Small intestine (tissue), 16 donors: ENCODE measurements around the gene MYBBP1A. TPM values are rescaled to one million over a fixed set of nuclear protein-coding genes. Genes with fewer than 3 reads are reported as not detected.
"Not testable (repeated sequence)": the region's sequence is repeated elsewhere in the genome, so short reads cannot be mapped to it uniquely, and the experiment has no call there.

ENCODE experiments used
- DNase-seq, 2 donors: peaks; one replicate each; pipeline versions ENCODE4 v3.0.0 to v3.0.0-alpha.2; 2013
- FAIRE-seq: peaks from 2 replicates; lab custom pipeline; 2012; peaks lifted over from hg19 to GRCh38; lab: Jason Lieb, UNC
- H3K27ac ChIP-seq, 3 donors: one replicate each; pipeline ENCODE4 v1.5.1; 2013; ENCODE audit warnings: low read length in 2 of 3, mild to moderate bottlenecking in 2 of 3, control low read depth in 1 of 3, inconsistent platforms in 1 of 3, low read depth in 1 of 3, moderate library complexity in 1 of 3
- H3K27me3 ChIP-seq, 3 donors: one replicate each; pipeline ENCODE4 v1.6.1; 2013; ENCODE audit warnings: low read length in 3 of 3, inconsistent platforms in 1 of 3; ENCODE audit not compliant: control insufficient read depth in 3 of 3, insufficient read depth in 3 of 3
- H3K36me3 ChIP-seq, 3 donors: one replicate each; pipeline ENCODE4 v1.6.1; 2013; ENCODE audit warnings: low read length in 3 of 3, inconsistent platforms in 1 of 3, low read depth in 1 of 3, mild to moderate bottlenecking in 1 of 3, moderate library complexity in 1 of 3; ENCODE audit not compliant: control insufficient read depth in 3 of 3, insufficient read depth in 2 of 3
- H3K4me1 ChIP-seq, 3 donors: one replicate each; pipeline ENCODE4 v1.6.1; 2013; ENCODE audit warnings: low read length in 2 of 3, inconsistent platforms in 1 of 3, low read depth in 1 of 3, mild to moderate bottlenecking in 1 of 3, moderate library complexity in 1 of 3; ENCODE audit not compliant: control insufficient read depth in 3 of 3, insufficient read depth in 2 of 3
- H3K4me3 ChIP-seq, 3 donors: one replicate each; pipeline ENCODE4 v1.5.1; 2013; ENCODE audit warnings: low read length in 3 of 3, control low read depth in 1 of 3, inconsistent platforms in 1 of 3, low read depth in 1 of 3, mild to moderate bottlenecking in 1 of 3, moderate library complexity in 1 of 3
- H3K9me3 ChIP-seq, 2 donors: one replicate each; pipeline ENCODE4 v1.6.1; 2013; ENCODE audit warnings: low read depth in 1 of 2, low read length in 1 of 2; ENCODE audit not compliant: control insufficient read depth in 2 of 2, insufficient read depth in 1 of 2
- WGBS, 3 donors: extraction: QIAGEN DNeasy Blood & Tissue Kit; methylation state at CpG; one replicate each; pipeline ENCODE4 v1.1.7; 2013; 5-methylcytosine and 5-hydroxymethylcytosine counted together
- long read RNA-seq, 10 donors: transcript quantifications; one replicate each; lab custom pipeline, GENCODE V29; 2026
- polyA plus RNA-seq, 4 donors: library from polyadenylated mRNA; stranded (reverse) in 3 of 4; unstranded in 1 of 4; fragments of 200-250 nt in 3 of 4; fragments of 120-200 nt in 1 of 4; gene quantifications; one replicate each; pipeline versions ENCODE4 v1.2.1 to v1.2.3, GENCODE V29; 2013
- donor health status: healthy with polysubstance abuse.
- donor health status: control.
- donor health status: control.
- donor health status: Bipolar disorder and iron deficiency.
- donor health status: healthy.

Gene MYBBP1A, protein sequence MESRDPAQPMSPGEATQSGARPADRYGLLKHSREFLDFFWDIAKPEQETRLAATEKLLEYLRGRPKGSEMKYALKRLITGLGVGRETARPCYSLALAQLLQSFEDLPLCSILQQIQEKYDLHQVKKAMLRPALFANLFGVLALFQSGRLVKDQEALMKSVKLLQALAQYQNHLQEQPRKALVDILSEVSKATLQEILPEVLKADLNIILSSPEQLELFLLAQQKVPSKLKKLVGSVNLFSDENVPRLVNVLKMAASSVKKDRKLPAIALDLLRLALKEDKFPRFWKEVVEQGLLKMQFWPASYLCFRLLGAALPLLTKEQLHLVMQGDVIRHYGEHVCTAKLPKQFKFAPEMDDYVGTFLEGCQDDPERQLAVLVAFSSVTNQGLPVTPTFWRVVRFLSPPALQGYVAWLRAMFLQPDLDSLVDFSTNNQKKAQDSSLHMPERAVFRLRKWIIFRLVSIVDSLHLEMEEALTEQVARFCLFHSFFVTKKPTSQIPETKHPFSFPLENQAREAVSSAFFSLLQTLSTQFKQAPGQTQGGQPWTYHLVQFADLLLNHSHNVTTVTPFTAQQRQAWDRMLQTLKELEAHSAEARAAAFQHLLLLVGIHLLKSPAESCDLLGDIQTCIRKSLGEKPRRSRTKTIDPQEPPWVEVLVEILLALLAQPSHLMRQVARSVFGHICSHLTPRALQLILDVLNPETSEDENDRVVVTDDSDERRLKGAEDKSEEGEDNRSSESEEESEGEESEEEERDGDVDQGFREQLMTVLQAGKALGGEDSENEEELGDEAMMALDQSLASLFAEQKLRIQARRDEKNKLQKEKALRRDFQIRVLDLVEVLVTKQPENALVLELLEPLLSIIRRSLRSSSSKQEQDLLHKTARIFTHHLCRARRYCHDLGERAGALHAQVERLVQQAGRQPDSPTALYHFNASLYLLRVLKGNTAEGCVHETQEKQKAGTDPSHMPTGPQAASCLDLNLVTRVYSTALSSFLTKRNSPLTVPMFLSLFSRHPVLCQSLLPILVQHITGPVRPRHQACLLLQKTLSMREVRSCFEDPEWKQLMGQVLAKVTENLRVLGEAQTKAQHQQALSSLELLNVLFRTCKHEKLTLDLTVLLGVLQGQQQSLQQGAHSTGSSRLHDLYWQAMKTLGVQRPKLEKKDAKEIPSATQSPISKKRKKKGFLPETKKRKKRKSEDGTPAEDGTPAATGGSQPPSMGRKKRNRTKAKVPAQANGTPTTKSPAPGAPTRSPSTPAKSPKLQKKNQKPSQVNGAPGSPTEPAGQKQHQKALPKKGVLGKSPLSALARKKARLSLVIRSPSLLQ (N-terminal part only)
- polyA plus RNA-seq = 10 to 100 TPM; 15.0 to 43.5 (median 25.1) TPM
- long read RNA-seq, donor 1 = 0 reads
- long read RNA-seq, donor 2, partial matches to known transcripts = 0 of 2 reads
- long read RNA-seq, donor 2, other reads (novel, unspliced or antisense) = 0 of 2 reads
- long read RNA-seq, donor 3, partial matches to known transcripts = 14 of 18 reads
- long read RNA-seq, donor 3, other reads (novel, unspliced or antisense) = 0 of 18 reads
- long read RNA-seq, donor 4 = 0 reads
- long read RNA-seq, donor 5, partial matches to known transcripts = 0 of 1 reads
- long read RNA-seq, donor 5, other reads (novel, unspliced or antisense) = 0 of 1 reads
- long read RNA-seq, donor 6 = 0 reads
- long read RNA-seq, donor 7, full-length matches to known transcripts = 3 of 3 reads
- long read RNA-seq, donor 7, partial matches to known transcripts = 0 of 3 reads
- long read RNA-seq, donor 7, other reads (novel, unspliced or antisense) = 0 of 3 reads
- long read RNA-seq, donor 8 = 0 reads
- long read RNA-seq, donor 9 = 0 reads
- long read RNA-seq, donor 10, partial matches to known transcripts = 0 of 1 reads
- long read RNA-seq, donor 10, other reads (novel, unspliced or antisense) = 0 of 1 reads

DNA sequence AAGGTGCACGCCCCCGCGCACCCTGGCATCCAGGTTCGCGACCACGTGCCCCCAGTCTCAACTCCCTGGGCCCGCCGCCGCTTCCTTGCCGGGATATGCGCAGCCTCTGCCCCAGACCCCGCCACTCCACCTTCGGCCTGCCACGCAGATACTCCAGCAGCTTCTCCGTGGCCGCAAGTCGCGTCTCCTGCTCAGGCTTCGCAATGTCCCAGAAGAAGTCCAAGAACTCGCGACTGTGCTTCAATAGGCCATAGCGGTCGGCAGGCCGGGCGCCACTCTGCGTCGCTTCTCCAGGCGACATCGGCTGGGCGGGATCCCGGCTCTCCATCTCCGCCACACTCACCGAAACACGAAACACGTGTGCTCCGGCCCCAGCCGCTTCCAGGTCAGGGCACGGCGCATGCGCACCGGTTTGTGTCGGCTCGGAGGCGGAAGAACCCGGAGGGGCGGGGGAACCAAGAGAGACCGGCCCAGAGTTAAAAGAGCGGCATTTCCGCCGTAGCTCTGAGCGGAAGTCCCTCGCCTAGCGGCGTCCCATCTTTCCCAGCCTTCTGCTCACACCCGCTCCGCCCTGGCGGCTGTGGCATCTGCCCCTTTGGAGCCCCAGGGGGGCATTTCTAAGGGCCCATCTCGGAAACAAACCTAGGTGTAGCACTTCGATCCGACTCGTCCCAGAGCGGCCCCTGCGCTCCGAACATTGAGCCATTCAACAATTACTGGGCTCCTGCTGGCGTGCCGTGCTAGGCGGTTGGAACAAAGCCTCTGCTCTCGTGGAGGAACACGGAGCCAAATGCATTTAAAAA lies at the start of gene MYBBP1A:
TSS of gene MYBBP1A (minus strand) at position 388 of the 803 bp plus-strand sequence. CDS start at position 328, 60 bp downstream.
- H3K4me3 ChIP-seq = peak within 1 kb of the TSS; percentile 62 to 88 (median 68)
- 0 to 1% (median 0%) methylated on average over 68 to 69 of the region's 69 CpGs for WGBS, 3 donors

DNA sequence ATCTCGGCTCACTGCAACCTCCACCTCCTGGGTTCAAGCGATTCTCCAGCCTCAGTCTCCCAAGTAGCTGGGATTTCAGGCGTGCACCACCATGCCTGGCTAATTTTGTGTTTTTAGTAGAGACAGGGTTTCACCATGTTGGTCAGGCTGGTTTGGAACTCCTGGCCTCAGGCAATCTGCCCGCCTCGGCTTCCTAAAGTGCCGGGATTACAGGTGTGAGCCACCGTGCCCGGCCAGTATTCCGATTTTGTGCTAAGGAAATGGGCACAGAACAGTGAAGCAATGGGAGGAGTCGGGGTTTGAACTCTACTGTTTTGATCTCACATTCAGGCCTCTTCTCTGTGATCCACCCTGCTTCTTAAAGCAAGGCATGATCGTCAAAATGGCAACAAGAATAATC lies 49.6 kb upstream of the MYBBP1A start:
- Histone ChIP-seq H3K36me3 (peaks cover 0 to 19% (median 0%) of the 10 kb centered on the region in 3 donors), H3K4me1 (peaks cover 0 to 48% (median 4%) of the 10 kb centered on the region in 3 donors)
- DNase-seq, H3K27ac ChIP-seq, FAIRE-seq, H3K4me3 ChIP-seq, H3K9me3 ChIP-seq, H3K27me3 ChIP-seq: not testable (repeated sequence)
- WGBS, 3 donors = 89 to 94% (median 91%) methylated on average over 11 of the region's 11 CpGs

More for the DNA sequence above, at the start of gene MYBBP1A:
- H3K9me3 ChIP-seq = no peaks in the 10 kb centered on the region
- H3K27me3 ChIP-seq = no peaks in the 10 kb centered on the region
- peak within 1 kb of the TSS; percentile 76 to 85 (median 77) for H3K27ac ChIP-seq
- peaks cover 9 to 41% (median 19%) of the 10 kb centered on the region in 3 donors for H3K36me3 ChIP-seq
- peaks cover 4 to 25% (median 8%) of the 10 kb centered on the region in 3 donors for H3K4me1 ChIP-seq
- FAIRE-seq (no peak), DNase-seq (peak; percentile 97 to 98)

DNA sequence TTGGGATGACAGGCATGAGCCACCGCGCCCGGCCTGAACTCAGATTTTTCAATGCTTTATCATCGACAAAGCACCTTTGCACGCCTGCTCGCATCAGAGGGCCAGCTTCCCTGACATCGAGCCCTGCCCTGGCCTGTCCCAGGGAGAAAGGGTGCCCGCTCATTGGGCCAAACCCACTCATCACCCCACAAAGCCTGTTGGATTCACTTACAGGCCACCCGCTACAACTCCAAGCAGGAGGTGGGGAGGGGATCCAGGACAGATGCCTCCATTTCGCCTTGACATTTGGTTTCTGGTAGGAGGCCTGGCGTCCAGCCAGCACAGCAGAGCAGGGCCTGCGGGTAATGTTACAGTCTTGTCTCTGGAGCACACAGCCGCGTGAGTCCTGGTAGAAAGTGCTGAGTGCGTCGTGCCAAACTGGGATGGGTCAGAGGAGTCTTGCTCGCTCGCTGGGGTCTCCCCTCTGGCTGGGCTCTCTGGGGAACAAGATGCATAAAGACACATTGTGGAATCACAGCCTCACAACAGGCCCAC lies 49.0 kb upstream of the MYBBP1A start:
- Histone ChIP-seq H3K36me3 (peaks cover 0 to 23% (median 0%) of the 10 kb centered on the region in 3 donors), H3K27ac (peak overlapping the region in 1 of 3 donors; percentile 27), H3K9me3 (no peaks in the 10 kb centered on the region), H3K4me1 (peaks cover 0 to 48% (median 4%) of the 10 kb centered on the region in 3 donors), H3K27me3 (no peaks in the 10 kb centered on the region), H3K4me3 (no peak overlapping the region)
- FAIRE-seq (no peak), DNase-seq (peak in 1 of 2 donors; percentile 33)
- 76 to 83% (median 78%) methylated on average over 18 of the region's 18 CpGs for WGBS, 3 donors

DNA sequence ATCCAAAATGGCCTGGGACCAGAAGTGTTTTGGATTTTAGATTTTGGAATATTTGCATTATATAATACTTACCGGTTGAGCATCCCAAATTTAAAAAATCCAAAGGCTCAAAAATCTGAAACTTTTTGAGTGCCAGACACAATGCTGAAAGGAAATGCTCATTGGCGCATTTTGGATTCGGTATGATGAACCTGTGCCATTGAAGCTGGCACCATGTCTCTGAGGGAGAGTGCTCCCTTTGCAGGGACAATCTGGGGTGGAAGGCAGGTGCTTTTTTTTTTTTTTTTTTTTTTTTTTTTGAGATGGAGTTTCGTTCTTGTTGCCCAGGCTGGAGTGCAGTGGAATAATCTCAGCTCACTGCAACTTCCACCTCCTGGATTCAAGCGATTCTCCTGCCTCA lies 46.9 kb upstream of the MYBBP1A start:
- H3K4me3 ChIP-seq = no peak overlapping the region
- 86 to 92% (median 89%) methylated on average over 5 of the region's 5 CpGs for WGBS, 3 donors
- H3K4me1 ChIP-seq = peaks cover 0 to 32% (median 1%) of the 10 kb centered on the region in 3 donors
- peaks cover 0 to 32% (median 0%) of the 10 kb centered on the region in 3 donors for H3K36me3 ChIP-seq
- DNase-seq (no peak), FAIRE-seq (no peak)
- no peak overlapping the region for H3K27ac ChIP-seq
- H3K27me3 ChIP-seq = no peaks in the 10 kb centered on the region
- no peaks in the 10 kb centered on the region for H3K9me3 ChIP-seq

DNA sequence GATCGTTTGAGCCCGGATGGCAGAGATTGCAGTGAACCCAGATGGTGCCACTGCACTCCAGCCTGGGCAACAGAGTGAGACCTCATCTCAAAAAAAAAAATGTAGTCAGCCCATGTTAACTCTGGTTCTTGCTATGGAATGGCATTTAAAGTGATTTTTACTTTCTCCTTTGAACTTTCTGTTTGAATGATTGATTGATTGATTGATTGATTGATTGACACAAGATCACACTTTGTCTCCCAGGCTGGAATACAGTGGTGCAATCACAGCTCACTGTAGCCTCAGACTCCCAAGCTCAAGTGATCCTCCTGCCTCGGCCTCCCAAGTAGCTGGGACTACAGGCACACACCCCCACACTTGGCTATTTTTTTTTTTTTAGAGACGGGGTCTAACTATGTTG lies 46.1 kb upstream of the MYBBP1A start:
- Histone ChIP-seq H3K27me3 (no peaks in the 10 kb centered on the region), H3K4me1 (peaks cover 0 to 28% (median 0%) of the 10 kb centered on the region in 3 donors), H3K36me3 (peaks cover 0 to 39% (median 0%) of the 10 kb centered on the region in 3 donors), H3K4me3 (no peak overlapping the region), H3K9me3 (no peaks in the 10 kb centered on the region), H3K27ac (no peak overlapping the region)
- DNase-seq = no peak
- no peak for FAIRE-seq
- 91 to 95% (median 95%) methylated on average over 4 of the region's 4 CpGs for WGBS, 3 donors

DNA sequence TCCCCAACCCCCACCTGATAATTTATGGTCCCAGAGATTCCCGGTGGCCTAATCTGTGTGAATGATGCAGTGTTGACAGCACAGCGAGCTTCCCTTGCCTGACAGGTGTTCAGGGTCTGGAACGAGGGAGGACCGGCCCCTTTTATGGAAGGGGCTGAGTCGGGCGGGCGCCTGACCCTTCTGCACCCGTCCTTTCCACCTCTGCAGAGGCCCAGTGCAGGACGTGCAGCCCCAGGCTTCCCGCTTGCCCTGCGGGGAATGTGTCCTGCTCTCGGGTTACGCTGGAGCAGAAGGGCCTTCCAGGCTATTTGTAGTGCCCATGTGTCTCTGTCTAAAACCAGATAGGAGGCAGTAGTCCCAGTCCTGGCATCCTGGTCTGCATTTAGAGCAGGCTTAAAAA lies 45.4 kb upstream of the MYBBP1A start:
- peak in 1 of 2 donors; percentile 71 for DNase-seq

More for the DNA sequence above, 45.4 kb upstream of the MYBBP1A start:
- H3K9me3 ChIP-seq = no peaks in the 10 kb centered on the region
- peaks cover 0 to 26% (median 0%) of the 10 kb centered on the region in 3 donors for H3K4me1 ChIP-seq
- H3K4me3 ChIP-seq = no peak overlapping the region
- no peaks in the 10 kb centered on the region for H3K27me3 ChIP-seq
- H3K27ac ChIP-seq = peak overlapping the region in 1 of 3 donors; percentile 55
- H3K36me3 ChIP-seq = peaks cover 0 to 39% (median 0%) of the 10 kb centered on the region in 3 donors
- WGBS, 3 donors = 34 to 62% (median 38%) methylated on average over 13 of the region's 13 CpGs
- no peak for FAIRE-seq
